Peyer's patch (tissue), 4 donors: ENCODE data around the gene POTEJ.
"Not testable (repeated sequence)": the region's sequence is repeated elsewhere in the genome, so short reads cannot be mapped to it uniquely, and the experiment has no call there.

ENCODE experiments used
- CTCF ChIP-seq, 6 experiments: fragments of 450-650 bp in 4 of 6; fragments of 200-600 bp in 2 of 6; sonication (generic) in 1 of 6; IDR thresholded peaks; one replicate each; pipeline ENCODE4 v1.5.1; 2017 to 2019; ENCODE audit warnings: antibody characterized with exemption in 6 of 6, mild to moderate bottlenecking in 3 of 6, moderate library complexity in 1 of 6
- POLR2A ChIP-seq, 2 donors: fragments of 450-650 bp; IDR thresholded peaks; one replicate each; pipeline ENCODE4 v1.5.1; 2017; ENCODE audit warnings: antibody characterized with exemption in 2 of 2, mild to moderate bottlenecking in 2 of 2, moderate library complexity in 2 of 2

- TF ChIP-seq CTCF, POLR2A (IDR thresholded peaks at IDR 0.05): not testable (repeated sequence)
Measured at GRCh38 chr2:130571929-130572328, 39.3 kb upstream of the POTEJ start.
